AG08396 (cell line): Measurements from ENCODE around the gene CHST1.

ENCODE experiments used
- DNase-seq: peaks from one replicate; pipeline ENCODE4 v3.0.0; 2012; ENCODE audit warnings: low spot score, mixed read lengths

The CHST1 gene

GRCh38 chr11:45659818-45660160 lies 5.6 kb downstream of the CHST1 start:
- DNase-seq: no peak

GRCh38 chr11:45659031-45659817 lies 6.2 kb downstream of the CHST1 start:
- no peak for DNase-seq

- DNase-seq: peak; percentile 44
Observed at GRCh38 chr11:45658292-45658991, 7.0 kb downstream of the CHST1 start.

- no peak for DNase-seq
Observed at GRCh38 chr11:45657496-45658260, 7.7 kb downstream of the CHST1 start.

GRCh38 chr11:45655831-45656230 lies 9.6 kb downstream of the CHST1 start:
- DNase-seq: no peak

- DNase-seq: peak; percentile 89
Observed at GRCh38 chr11:45655347-45655756, 10.1 kb downstream of the CHST1 start.

- DNase-seq: no peak
Observed at GRCh38 chr11:45655012-45655283, 10.5 kb downstream of the CHST1 start.

GRCh38 chr11:45654231-45655011 lies 11.0 kb downstream of the CHST1 start:
- DNase-seq: no peak

- no peak for DNase-seq
Observed at GRCh38 chr11:45653277-45653676, 12.1 kb downstream of the CHST1 start.

- peak; percentile 74 for DNase-seq
Observed at GRCh38 chr11:45652781-45653180, 12.6 kb downstream of the CHST1 start.

- no peak for DNase-seq
Observed at GRCh38 chr11:45651841-45652749, 13.3 kb downstream of the CHST1 start.

GRCh38 chr11:45651156-45651555 lies 14.3 kb downstream of the CHST1 start:
- DNase-seq: no peak

GRCh38 chr11:45650166-45651095 lies 15.0 kb downstream of the CHST1 start:
- DNase-seq: no peak

- DNase-seq: no peak
Observed at GRCh38 chr11:45649544-45650165, 15.8 kb downstream of the CHST1 start.

- no peak for DNase-seq
Observed at GRCh38 chr11:45648931-45649330, 16.5 kb downstream of the CHST1 start.

- no peak for DNase-seq
Observed at GRCh38 chr11:45647786-45648185, 17.6 kb downstream of the CHST1 start.

GRCh38 chr11:45647329-45647728 lies 18.1 kb downstream of the CHST1 start:
- DNase-seq: no peak

- DNase-seq: peak; percentile 64
Observed at GRCh38 chr11:45646275-45646927, 19.0 kb downstream of the CHST1 start.
